Central memory CD4-positive, alpha-beta T cell (primary cell): ENCODE results near the gene GNAZ.

Experiments used
- DNase-seq: peaks from one replicate; pipeline ENCODE4 v3.0.0; 2022

The GNAZ gene

GRCh38 chr22:23159291-23159630, 88.9 kb downstream of the GNAZ start:
- DNase-seq: no peak

- no peak for DNase-seq
Observed at GRCh38 chr22:23161029-23161428, 90.7 kb downstream of the GNAZ start.

GRCh38 chr22:23161574-23161973, 91.3 kb downstream of the GNAZ start:
- DNase-seq: no peak

DNA sequence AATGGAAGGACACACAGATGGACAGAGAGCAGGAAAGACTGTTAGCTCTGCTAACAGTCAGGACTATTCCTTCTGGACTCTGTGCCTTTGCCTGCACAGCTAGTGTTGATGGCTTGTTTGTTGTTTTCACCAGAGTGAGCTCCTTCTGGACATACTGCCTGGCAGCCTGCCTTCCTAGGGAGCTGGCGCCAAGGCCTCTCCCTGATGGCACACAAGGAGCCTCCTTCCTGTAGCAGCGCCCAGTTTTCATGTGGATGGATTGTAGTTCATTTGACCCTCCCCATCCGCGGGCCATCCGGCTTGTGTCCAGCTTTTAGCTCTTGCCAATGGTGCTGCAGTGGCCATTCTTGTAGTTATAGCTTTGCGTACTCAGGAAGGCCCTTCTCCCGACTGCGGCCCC, 93.3 kb downstream of the GNAZ start:
- DNase-seq: no peak

DNA sequence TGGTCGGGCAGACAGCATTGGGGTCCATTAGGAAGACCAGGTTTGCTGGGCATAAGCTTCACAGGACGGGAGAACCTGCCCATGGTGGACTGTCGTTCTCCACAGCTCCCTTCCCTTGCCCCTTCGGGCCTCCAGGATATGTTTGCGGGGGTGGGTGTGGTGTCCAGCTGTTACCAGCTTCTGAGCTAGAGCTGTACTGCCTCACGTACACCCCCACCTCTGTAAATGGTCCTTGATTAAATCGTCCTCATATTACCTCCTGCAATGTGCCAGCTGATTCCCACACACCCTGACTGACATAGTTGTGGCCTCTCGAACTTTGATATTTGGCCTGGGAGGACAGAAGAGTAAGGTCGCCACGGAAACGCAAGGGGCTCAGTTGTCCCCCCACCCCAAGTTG, 93.8 kb downstream of the GNAZ start:
- no peak for DNase-seq

DNA sequence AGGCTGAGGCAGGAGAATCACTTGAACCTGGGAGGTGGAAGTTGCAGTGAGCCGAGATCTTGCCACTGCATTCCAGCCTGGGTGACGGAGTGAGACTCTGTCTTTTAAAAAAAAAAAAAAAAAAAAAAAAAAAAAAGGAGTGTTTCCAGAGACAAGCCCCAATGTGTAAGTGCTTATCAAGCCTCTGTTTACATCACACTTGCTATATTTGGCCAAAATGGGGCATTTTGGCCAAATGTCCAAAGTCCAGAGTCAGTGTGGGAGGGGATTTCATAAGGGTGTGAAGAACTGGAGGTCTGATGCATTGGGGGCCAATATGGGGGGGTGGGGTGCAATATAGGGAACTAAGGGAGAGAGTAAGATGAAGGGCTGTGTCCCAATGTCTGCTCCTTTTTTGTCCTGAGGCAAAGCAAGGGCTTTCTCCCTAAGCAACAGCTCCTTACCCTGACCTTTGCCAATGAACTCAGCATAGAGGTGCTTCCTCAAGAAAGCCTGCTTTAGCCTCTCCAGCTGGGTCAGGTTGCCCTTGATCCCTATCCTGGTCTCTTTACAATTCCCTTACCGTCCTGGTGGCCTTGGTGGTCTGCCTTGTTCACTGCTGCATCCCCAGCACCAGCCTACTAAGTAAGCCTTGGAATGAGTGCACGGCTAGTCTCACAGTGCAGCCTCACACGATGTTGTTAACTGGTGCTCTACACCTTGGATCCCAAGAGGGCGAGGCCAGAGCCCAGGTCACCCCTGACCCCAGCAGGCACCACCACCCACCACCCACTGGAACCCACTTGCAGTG, 95.9 kb downstream of the GNAZ start:
- no peak for DNase-seq

GRCh38 chr22:23166841-23167616, 96.7 kb downstream of the GNAZ start:
- DNase-seq: no peak

DNA sequence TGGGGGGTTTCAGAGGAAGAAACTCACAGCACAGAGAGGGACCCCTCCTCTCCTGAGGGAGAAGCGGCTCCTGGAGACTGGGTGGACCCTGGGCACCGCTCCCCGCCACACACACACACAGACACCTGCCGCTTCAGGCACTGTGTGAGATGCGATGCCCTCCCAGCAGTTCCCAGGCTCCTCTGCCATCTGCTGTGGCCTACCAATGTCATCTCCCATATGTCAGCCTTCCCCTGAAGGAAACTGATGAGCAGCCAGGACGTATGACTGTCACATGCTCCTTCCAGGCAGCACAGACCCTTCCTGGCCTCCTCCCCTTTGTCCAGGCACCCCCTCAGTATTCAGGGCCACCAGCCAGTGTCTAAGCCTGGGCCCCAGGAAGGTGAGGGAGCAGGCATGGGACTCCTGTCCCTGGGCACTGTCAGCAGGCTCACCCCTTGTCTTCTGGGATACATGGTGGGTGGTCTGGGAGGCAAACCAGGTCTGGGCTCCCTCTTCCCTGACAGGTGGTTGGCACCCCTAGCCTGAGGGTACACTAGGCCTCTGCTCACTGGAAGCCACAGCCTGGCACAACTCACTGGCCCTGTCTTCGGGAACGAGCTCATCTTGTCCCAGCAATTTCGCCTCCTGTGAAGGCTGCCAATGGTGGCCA, 98.2 kb downstream of the GNAZ start:
- no peak for DNase-seq

GRCh38 chr22:23169043-23169406, 98.7 kb downstream of the GNAZ start:
- no peak for DNase-seq
